COLO668 (cell line): ENCODE results near the gene RGS19.

ENCODE experiments used
- DNase-seq: peaks from one replicate; lab custom pipeline; 2025; ENCODE audit not compliant: unreplicated experiment; lab: John Stamatoyannopoulos, UW

The RGS19 gene

DNA sequence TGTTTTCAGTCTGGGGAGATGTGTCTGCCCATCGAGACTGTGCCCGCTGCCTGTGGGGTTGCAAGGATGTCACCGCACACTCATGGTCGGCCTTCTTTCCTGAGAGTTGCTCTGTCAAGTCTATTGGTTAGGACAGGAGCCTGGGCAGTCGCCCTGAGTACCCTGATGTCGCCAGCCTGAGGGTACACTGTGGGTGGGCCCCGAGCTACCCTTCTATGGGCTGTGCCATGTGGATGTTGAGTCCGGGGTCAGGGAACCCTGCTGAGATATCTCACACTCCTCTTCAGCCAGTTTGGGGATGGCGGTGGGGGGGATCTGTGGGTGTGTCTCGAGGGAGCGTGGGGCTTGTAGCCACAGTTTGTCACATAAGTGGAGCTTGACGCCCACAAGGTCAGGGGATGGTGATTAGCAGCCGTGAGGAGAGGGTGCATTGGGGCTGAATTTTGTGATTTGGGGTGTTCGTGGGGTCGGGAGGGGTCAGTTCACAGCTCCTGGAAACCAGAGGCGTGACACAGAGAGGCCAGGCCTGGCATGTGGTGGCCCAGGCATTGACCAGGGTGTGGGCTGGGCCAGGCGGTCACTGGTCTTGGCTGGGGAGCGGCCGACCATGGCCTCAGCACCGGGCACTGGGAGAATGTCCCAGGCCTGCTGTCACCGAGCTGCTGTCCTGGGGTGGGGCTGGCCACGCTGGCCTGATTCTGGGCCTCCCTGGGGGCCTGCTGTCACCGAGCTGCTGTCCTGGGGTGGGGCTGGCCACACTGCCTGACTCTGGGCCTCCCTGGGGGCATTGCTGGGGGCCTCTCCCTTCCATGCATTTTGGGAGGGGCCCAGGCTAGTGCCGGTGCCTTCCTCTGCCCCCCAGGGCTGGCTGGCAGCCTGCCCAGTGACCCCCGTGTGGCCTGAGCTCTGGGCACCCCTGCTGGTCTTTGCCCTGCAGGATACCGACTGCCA lies 29.7 kb upstream of the RGS19 start:
- DNase-seq, result no peak

DNA sequence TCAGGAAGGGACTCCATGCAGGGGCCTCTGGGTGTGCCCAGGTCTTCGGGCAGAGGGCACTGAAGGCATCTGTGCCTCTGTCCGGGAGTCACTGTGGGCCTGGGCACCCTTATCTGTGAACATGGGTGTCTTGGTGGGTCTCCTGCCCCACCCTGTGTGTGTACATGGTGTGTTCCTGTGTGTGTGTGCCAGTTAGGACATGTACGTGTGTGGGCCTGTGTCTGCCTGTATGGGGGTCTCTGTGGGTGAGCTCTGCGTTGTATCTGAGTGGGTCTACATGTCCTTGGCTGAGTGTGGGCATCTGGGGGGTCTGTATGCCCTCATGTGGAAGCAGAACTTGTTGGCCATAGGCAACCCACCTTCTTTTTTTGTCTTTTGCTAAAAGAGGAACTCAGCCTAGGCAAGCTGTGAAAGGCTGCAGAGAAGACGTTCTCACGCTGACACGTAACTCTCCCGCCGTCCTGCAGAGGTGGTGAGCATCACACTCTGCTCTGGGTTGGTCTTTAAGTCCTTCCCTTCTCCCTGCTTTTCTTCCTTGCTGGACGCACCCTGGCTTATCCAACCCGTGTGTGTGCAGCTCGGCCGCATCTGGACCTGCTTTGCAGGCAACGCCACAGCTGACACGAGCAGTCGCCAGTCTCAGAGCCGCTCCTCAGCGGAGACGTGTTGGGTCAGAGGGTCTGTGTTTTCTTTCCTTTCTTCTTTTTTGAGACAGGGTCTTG lies 28.6 kb upstream of the RGS19 start:
- DNase-seq, result no peak

DNA sequence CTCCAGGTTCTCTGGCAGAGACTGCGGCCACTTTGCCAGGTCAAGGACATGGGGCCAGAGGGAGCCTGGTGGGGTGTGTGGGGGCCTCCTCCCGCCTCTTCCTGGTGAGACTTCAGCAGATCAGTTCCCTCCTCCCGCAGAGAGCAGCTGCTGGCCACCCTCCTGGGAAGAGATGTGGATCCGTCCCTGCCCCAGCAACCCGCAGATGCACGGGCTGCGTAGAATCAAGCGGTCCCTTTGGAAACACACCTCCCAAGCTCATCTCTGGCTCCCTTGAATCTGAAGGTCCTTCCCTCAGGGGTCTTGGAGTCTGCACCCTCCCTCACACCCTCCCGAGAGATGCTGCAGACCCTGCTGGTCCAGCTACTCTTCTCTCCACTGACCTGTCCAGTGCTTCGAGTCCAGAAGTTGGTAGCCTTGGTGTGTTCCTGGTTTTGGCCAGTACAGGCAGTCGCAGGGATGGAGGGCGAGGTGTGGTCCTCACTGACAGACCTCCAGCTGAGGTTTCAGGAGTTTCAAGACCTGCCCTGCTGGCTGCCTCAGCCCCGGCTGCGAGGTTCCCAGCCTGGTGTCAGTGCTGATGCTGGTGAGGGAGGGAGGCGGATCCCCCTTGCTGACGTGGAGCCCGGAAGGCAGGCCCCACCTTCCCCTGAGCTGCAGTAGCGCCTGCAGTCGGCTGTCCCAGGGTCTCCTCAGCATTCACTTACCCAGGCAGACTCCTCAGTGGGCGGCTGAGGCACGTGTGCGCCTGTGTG lies 27.8 kb upstream of the RGS19 start, which contains the start of gene NPBWR2:
Gene NPBWR2, minus strand, starts transcription at position 585 of the 755 bp plus-strand sequence. CDS start 734 bp downstream, outside the sequence.
- no peak for DNase-seq

DNA sequence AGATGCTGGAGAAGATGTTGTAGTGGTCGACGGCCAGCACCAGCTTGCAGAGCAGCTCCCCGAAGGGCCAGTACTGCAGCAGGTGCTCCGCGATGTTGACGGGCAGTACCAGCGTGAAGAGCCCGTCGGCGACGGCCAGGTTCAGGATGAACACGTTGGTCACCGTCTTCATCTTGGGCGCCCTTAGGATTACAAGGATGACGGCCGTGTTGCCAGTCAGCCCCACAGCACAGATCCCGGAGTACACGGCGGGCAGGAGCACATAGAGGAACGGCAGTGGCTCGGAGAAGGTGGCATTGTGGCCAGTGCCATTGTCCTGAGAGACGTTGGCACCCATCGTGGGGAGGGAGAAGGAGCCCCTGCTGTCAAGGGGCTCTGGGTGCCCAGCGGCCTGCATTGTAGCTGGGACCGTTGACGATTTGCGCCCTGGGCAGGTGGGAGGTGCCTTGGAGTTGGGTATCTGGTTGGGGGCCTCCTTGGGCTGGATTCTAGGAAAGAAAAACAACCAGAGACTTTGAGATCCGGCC lies 27.2 kb upstream of the RGS19 start:
- no peak for DNase-seq

DNA sequence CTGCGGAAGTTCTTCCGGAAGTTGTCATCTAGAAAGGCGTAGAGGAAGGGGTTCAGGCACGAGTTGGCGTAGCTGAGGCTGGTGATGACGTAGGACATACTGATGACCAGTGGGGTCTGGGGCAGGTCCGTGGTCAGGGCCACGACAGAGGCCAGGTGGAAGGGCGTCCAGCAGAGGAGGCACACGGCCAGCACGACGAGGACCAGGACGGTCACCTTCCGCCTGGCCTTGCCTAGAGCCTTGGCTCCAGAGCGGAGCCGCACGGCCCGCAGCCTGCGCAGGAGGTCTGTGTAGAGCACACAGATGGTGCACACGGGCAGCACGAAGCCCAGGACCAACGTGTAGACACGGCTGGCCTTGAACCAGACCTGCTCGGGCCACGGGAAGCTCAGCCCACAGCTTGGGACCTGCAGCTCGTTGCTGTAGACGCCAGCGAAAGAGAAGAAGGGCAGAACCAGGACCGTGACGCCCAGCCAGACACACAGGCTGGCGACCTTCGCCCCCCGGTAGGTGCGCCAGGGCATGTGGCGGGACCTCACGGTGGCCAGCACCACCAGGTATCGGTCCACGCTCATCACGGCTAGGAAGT lies 26.6 kb upstream of the RGS19 start:
- DNase-seq, result no peak

DNA sequence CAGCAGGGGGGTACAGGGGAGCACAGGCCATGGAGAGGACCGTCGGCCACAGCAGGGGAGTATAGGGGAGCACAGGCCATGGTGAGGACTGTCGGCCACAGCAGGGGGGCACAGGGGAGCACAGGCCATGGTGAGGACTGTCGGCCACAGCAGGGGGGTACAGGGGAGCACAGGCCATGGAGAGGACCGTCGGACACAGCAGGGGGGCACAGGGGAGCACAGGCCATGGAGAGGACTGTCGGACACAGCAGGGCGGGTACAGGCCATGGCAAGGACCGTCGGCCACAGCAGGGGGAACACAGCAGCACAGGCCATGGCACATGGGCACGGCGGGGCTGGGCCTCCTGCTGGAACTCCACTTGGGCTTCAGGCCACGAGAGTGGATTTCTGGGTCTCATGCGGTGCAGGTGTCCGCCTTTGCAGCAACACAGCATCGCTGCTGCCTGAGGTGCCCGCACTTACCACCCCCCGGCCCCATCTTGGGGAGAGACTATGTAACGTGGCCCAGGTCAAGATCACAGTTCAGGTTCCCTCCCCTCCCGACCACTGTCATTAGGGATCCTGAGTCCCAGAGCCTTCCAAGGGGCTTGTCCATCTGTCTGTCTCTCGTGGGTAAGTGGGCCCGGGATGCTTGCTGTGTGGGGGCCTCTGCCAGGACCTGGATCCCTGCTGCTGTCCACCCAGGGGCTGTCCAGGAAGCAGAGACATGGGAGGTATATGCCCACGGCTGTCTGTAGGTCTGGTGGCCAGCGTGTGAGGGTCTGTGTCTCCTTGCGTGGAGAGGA lies 25.5 kb upstream of the RGS19 start:
- DNase-seq, result no peak

DNA sequence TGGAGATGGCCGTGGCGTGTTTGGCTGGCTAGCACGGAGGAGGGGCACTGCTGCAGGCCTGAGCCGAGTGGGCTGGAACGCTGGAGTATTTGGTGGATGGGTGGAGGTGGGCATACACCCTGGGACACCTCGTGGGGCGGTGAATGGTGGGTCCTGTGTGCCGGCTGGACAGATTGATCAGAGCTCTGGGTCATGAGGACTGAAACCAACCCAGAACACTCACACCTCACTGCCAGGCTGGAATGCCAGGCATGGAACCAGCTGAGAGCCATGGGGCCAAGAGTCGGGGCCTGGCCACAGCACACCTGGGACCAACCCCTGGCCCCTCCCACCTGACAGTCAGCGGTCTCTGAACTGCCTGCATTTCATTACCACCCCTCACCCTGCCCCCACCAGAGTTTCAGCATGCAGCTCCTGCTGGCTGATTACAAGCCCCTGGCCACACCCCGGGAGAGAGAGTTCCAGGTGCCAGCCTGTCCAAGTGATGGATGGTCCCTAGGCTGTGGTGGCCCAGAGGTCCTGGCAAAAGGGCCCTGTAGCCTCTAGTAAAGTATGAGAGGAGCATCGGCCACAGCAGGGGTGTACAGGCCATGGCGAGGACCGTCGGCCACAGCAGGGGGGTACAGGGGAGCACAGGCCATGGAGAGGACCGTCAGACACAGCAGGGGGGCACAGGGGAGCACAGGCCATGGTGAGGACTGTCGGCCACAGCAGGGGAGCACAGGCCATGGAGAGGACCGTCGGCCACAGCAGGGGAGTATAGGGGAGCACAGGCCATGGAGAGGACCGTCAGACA lies 24.8 kb upstream of the RGS19 start:
- no peak for DNase-seq

DNA sequence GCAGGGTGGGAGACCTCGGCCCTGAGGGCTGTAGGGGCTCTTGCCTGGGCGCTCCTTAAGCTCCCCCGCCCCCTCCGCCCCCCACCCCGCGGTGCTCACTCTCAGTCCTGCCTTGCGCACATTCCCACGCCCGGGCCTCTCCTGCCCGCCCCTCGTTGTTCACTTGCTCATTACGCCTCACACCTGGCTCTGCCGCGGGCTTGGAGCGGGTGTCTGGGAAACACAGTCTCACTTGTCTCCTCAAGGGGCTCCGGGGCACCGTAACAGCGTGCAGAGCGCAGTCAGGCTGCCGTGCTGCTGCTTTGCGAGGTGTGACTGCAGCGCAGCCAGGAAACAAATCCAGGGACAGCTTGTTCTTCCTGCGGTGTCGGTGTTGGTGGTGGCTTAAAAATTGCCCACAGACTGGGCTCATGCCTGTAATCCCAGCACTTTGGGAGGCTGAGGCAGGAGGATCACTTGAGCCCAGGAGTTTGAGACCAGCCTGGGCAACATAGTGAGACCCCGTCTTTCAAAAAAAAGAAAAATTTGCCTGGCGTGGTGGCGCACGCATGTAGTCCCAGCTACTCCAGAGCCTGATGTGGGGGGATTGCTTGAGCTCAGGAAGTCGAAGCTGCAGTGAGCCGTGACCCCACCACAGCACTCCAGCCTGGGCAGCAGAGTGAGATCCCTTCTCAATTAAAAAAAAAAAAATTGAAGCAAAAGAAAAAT lies 23.5 kb upstream of the RGS19 start:
- no peak for DNase-seq

DNA sequence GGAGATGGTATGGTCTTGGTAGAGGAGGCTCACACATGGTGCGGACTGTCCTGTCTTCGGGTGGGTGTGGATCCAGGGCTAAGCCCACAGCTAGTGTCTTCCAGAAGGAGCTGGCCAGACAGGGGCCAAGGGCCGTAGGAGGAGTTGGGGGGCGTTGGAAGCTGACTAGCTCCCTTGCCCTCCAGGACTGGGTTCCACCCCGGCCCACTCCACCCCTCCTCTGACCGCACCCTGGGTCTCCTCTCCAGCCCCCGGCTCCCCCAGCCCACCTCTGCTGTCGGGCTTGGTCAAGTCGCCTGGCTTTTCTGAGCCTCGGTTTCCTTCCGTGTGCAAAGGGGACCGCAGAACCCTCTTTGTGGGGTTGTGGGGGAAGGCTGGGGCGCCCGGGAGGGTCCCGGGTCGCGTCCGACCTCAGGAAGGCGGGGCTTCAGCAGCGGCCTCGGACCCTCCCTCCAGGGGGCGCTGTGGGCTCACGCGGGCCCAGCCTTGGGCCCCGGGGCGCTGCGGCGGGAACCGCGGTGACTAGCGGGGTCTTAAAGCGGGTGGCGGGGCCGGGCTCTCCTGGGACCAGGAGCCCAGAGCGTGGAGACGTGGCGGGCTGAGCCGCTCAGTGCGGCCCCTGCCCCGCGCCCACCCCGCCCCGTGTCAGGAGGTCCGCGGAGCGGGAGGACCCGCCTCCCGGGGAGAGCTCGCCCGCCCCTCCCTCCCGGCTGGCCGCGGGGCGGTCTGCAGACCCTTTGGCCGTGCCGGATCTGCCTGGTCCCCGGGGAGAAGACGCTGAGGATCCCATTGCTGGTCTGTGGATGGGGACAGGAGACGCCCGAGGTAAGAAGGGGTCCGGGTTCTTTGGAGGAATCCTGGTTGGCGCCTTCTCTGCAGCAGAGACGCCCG lies 22.7 kb upstream of the RGS19 start:
- DNase-seq, result peak; percentile 47

DNA sequence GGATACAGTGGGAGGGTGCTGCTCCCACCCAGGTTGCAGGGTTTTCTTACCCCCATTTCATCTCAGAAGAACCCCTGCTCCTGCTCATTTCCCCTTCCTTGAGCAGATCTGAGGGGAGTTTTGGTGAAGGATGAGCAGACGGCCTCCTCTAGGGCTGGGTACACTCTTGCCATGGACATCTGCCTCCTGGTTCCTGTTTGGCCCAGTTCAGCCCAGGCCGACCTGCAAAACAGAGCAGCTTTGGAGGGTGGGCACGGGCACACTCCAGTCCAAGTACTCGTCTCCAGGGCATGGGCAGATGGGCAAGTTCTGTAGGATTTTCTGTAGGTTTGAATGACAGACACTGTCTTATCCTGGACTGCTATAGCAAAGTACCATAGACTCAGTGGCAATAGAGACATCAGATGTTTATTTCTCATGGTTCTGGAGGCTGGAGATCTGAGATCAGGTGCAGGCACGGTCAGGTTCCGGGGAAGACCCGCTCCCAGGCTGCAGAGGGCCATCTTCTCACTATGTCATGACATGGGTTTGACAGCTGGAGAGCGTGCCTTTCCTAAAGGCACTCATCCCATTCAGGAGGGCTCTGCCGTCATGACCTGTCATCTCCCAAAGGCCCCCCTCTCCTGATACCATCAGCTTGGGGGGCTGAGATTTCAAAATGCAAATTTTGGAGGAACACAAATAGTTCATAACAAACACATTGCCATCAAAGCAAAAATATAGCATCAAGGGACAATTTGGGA lies 21.8 kb upstream of the RGS19 start:
- DNase-seq, result no peak

DNA sequence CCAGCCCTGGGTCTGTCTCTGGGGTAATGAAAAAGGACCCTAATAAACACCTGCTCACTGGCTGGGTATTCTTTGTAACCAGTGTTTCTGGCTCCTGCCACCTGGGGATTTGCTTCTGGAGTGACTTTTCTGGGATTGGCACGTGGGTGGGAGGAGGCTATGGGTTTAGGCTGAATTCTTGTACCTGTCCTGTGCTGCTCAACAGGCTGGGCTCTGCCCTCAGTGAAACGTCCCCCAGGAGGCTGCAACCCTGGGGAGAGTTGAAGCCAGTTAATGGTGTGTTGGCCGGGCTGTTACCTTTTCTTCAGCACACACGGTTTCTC lies 21.2 kb upstream of the RGS19 start:
- DNase-seq, result no peak

DNA sequence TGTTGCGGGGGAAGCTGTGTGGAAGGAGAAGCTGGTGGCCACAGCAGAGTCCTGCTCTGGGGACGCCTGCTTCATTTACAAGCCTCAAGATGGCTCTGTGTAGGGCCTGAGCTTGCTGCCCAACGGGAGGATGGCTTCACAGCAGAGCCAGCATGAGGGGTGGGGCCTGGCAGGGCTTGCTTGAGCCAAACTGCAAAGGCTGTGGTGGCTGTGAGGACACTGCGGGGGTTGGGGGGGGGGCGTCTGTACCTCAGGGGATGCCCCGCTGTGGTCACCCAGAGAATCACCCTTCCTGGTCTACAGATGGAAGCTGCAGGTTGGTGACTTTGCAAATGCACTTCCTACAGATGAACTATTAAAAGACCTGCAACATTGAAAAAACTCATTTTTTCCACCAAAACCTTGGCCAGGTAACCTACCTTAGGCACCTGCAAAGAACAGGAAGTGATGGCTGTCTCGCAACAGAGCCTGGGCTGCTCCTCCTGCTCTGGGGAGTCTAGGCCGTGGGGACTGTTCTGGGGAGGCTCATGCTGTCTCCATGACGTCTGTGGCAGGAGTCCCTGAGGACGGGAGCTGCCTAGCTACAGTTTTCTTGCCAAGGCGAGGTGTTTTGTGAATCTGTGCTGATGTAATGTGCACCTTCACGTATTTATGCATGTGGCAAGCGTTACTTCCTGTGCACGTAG lies 20.7 kb upstream of the RGS19 start:
- DNase-seq, result no peak

DNA sequence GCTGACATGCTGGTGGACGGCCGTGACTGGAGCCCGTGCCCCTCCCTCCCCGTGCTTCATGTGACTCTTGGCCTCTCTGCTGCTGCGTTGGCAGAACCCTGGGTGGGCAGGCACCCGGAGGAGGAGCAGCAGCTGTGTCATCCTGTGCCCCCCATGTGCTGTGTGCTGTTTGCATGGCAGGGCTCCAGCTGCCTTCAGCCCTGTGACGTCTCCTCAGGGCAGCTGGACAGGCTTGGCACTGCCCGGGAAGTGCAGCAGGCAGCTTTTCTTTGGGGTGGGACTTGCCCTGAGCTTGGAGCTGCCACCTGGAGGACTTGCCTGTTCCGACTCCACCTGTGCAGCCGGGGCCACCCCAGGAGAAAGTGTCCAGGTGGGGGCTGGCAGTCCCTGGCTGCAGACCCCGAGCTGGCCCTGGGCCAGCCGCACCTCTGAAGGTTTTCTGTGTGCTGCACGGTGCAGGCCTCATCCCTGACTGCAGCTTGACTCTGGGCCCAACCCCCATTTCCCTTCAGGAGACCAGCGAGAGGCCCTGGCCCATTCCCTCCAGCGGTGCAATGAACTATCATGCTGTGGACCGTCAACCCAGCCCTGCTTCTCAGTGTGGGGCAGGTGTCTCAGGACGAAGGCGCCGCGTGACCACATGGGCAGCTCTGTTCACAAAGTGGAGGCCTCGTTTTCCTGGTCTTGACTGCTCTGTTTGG lies 19.9 kb upstream of the RGS19 start:
- peak; percentile 23 for DNase-seq

DNA sequence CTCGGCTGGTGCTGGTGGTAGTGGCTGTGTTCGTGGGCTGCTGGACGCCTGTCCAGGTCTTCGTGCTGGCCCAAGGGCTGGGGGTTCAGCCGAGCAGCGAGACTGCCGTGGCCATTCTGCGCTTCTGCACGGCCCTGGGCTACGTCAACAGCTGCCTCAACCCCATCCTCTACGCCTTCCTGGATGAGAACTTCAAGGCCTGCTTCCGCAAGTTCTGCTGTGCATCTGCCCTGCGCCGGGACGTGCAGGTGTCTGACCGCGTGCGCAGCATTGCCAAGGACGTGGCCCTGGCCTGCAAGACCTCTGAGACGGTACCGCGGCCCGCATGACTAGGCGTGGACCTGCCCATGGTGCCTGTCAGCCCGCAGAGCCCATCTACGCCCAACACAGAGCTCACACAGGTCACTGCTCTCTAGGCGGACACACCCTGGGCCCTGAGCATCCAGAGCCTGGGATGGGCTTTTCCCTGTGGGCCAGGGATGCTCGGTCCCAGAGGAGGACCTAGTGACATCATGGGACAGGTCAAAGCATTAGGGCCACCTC lies 19.2 kb upstream of the RGS19 start:
- no peak for DNase-seq

DNA sequence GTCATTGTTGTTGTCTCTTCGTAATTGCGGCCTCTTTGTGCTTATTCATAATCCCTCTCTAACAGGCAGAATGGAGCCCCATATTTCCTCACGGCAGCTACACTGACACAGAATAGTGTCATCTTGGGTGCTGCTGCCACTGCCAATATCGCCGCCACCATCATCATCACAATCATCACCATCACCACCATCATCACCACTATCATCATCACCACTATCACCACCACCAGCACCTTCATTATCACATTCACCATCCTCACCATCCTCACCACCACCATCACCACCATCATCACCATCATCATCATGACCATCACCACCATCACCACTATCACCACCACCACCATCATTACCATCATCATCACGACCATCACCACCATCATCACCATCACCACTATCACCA lies 17.2 kb upstream of the RGS19 start:
- no peak for DNase-seq

DNA sequence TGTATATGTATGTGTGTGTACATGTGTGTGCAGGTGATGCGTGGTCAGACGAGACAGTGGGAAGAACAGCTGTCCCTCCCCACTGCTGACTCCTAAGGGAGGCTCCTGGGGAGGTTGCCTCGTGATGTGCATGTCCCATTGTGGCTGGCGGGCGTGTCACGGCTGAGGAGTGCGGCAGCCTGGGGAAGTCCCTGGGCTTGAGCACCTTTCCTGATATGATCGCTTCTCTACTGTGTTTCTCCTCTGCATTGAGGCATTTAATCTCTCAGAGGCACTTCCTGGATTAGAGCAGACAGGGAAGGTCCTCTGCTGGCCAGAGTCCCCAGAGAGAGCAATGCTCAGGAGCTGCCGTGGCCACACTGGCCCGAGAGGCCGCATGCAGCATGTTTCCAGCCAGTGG lies 16.6 kb upstream of the RGS19 start:
- peak; percentile 23 for DNase-seq
